EL (cell line): ENCODE data around the gene DGCR8.
A peak's percentile ranks its signal among the peaks of the same experiment; 100 is the strongest.
"Not testable (repeated sequence)": the region's sequence is repeated elsewhere in the genome, so short reads cannot be mapped to it uniquely, and the experiment has no call there.

Experiments
- DNase-seq: peaks from one replicate; pipeline ENCODE4 v3.0.0-alpha.2; 2016

The DGCR8 gene

GRCh38 chr22:20156611-20157429 is 76.8 kb downstream of the DGCR8 start:
- peak; percentile 68 for DNase-seq

- DNase-seq: no peak
Observed at GRCh38 chr22:20157430-20158183, 77.6 kb downstream of the DGCR8 start.

GRCh38 chr22:20158391-20159036 is 78.5 kb downstream of the DGCR8 start:
- no peak for DNase-seq

GRCh38 chr22:20159076-20159475 is 79.0 kb downstream of the DGCR8 start:
- DNase-seq: no peak

GRCh38 chr22:20159531-20159930 is 79.5 kb downstream of the DGCR8 start:
- not testable (repeated sequence) for DNase-seq

- no peak for DNase-seq
Observed at GRCh38 chr22:20160041-20160440, 80.0 kb downstream of the DGCR8 start.
